Ecto neural progenitor cell (in vitro differentiated cells): ENCODE measurements around the gene CHST8.
"Not testable (repeated sequence)": the region's sequence is repeated elsewhere in the genome, so short reads cannot be mapped to it uniquely, and the experiment has no call there.

Source experiments
- DNase-seq: peaks from one replicate; pipeline ENCODE4 v3.0.0-alpha.2; 2018; ENCODE audit warnings: low spot score

Gene CHST8

DNA sequence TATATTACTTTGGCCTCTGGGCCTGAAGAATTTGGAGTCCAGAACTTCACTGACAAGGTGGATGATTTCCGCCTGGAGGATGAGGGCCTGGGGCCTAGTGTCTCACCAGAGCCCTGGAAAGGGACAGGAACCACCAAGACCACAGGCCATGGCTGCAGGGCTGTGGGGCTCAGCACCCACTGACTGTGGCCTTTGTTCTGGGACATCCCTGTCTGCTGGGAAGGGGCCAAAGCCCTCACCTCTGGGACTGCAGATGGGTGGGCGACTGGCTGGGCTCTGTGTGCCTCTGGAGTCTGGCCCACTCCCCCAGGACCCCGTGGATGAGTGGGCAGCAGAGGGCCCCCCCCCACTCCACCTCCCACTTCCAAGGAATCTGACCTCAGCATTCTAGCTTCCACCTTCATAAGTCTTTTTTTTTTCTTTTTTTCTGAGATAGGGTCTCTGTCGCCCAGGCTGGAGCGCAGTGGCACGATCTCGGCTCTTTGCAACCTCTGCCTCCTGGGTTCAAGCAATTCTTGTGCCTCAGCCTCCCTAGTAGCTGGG lies 20.3 kb downstream of the CHST8 start:
- peak; percentile 36 for DNase-seq

DNA sequence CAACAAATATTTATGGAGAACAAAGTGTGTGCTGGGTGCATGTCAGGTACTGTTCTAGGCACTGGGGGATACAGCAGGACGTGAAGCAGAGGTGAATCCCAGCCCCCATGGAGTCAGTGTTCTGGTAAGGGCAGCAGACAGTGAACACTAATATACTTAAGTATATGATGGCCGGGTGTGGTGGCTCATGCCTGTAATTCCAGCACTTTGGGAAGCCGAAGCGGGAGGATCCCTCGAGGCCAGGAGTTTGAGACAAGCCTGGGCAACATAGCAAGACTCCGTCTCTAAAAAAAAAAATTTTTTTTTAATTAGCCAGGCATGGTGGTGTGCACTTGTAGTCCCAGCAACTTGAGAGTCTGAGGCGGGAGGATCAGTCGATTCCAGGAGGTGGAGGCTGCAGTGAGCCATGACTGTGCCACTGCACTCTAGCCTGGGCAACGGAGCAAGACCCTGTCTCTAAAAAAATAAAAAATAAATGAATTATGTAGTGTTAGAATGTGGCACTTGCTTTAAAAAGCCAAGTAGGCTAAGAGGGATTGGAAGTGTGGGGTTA lies 22.6 kb downstream of the CHST8 start:
- no peak for DNase-seq

DNA sequence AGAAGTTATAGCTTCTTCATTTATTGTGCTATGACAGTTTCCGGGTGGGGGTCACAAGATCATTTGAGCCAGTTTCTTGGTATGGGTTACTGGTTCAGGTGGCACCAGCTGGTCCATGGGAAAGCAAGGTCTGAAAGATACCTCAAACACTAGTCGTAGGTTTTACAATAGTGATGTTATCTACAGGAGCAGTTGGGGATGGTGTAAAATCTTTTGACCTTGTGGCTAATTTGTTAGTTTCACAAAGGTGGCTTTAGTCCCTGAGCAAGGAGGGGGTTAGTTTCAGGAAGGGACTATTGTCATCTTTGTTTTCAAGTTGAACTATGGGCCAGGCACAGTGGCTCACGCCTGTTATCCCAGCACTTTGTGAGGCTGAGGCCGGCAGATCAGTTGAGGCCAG lies 24.6 kb downstream of the CHST8 start:
- DNase-seq, result no peak

DNA sequence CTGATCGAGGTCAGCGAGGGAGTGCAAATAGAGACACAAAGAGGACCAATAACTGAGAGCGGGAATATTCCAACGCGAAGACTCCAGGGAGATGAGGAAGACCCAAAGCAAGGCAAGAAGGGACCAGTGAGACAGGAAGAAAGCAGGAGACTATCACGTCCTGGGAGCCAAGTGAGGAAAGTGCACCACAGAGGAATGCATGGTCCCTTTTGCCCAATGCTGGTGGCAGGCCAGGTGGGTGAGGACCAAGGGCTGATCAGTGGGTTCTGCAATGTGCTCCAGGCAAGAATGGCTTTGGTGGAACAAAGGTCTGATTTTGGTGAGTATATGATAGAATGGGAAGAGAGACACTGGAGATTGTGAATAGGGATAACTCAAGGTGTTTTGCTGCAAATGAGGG lies 25.4 kb downstream of the CHST8 start:
- no peak for DNase-seq

DNA sequence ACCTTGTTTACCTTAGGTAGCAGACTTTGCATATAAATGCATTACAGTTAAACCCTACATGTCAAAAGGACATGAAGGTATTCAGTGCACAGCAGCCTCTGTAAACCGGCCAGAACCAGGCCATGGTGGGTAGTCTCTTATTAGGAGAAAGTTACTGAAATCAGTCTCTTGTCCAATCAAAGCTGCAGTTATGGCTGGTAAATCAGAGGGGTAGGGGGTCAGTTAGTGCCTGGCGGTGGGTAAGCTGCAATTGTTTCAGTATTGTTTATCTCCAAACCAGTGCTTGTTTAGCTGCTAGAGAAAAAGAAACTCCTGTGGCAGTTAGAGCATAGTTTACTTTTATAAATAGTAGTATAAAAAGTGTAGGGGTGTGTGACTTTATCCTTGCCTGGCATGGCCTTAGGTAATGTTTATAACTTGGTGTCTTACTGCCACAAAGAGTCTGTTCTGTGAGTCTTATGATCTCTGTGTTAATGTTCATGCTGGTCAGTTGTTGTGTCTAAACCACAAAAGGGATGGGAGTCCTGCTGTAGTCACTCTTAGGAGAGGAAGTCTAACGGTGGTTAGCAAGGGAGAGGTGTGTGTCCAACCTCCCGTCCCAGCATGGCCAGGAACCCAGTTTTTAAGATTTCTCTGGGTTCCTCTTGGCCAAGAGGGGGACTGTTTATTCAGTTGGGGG lies 28.0 kb downstream of the CHST8 start:
- DNase-seq, result no peak

DNA sequence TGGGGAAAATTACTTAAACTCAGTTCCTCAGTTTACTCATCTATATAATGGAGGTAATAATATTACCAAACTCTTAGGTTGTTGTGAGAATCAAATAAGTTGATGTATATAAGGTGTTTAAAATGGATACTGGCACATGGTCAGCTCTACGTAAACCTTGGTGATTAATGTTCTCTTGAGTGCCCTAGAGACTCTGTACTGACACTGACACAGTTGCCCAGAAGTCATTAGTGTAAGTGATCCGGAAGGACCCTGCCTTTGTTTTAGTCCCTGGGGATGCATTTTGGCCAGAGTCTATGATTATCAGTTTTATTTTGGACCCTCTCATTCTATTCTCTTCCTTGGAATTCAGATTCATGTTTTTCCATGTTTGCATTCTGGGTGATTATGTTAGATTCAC lies 31.9 kb downstream of the CHST8 start:
- DNase-seq, result no peak

DNA sequence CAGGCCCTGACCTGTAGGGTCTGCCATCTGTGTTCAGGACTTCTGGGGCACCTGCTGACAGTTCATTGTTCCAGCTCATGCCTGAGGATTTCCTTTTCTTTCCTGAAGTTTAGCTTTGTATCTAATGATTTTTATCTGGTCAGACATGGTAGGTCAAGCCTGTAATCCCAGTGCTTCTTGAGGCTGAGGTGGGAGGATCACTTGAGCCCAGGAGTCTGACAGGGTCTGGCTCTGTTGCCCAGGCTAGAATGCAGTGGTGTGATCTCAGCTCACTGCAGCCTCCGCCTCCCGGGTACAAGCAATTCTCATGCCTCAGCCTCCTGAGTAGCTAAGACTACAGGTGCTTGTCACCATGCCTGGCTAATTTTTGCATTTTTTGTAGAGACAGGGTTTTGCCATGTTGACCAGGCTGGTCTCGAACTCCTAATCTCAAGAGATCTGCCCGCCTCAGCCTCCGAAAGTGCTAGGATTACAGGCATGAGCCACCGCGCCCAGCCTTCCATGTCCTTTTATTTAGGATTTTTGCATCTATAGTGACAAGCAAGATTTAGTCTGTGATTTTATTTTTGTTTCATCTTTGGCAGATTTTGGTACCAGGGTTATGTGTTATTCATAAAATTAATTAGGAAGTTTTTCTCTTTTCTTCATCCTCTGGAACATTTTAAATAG lies 33.2 kb downstream of the CHST8 start:
- DNase-seq, result no peak

DNA sequence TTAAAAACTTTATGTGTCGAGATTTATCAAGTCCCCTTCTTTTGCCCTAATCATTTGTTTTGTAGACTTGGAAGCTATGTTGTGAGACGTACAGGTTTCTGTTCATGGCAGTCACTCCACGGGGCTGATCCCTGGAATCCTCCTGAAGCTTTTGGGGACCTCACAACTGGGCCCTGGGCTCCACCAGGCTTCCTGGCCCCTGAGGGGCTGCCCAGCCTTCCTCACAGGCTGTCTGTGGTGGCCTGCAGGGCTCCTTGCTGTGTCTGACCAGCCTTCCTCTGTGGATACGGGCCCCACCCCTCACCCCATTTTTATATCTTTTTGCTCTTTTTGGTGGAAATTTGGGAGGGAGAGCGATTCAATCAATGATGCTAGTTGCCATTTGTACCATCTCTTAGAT lies 38.1 kb downstream of the CHST8 start:
- no peak for DNase-seq

DNA sequence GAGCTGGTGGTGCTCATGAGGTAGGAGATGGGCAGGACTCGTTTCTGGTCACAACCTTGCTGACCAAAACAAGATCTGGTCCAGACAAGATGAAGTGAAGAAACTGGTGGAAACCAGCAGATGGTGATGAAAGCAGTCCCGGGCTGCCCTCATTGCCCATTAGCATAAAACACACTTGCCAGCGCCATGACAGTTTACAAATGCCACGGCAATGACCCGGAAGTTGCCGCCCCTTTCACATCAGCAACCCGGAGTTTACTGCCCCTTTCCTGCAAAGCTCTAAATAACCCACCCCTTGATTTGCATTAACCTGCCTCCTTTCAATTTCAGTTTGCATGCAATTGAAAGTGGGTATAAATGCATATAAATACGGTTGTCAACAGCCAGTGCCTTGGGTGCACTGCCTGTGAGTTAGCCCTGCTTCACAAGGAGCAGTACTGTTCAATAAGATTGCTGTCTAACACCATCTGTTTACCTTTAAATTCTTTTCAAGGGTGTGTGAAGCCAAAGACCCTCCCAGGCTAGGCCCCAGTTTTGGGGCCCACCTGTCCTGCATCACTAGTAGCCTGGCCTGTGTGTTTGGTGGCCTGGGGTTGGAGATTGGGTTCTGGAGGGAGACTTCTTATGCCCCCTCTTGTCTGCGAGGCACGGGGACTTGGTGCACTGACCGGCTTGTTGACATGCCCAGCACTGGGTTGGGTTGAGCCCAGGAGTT lies 38.8 kb downstream of the CHST8 start:
- DNase-seq, result no peak

DNA sequence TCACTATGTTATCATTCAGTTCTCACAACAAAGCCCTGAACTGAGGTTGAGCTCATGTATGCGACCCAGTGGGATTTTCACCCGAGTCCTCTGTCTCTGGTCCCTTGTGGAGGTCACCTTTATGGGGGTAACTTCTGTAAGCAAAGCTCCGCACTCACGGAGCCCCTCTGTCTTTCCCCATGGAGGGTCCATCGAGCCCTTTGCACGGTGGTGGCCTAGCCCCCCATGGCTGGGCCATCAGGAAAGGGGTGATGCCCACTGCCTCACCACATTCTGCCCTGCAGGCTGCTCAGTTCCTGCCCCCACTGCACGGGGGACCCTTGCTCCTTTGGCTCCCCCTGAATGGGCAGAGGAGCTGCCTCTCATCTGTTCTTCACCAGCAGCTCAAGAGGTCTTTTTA lies 39.6 kb downstream of the CHST8 start:
- no peak for DNase-seq

DNA sequence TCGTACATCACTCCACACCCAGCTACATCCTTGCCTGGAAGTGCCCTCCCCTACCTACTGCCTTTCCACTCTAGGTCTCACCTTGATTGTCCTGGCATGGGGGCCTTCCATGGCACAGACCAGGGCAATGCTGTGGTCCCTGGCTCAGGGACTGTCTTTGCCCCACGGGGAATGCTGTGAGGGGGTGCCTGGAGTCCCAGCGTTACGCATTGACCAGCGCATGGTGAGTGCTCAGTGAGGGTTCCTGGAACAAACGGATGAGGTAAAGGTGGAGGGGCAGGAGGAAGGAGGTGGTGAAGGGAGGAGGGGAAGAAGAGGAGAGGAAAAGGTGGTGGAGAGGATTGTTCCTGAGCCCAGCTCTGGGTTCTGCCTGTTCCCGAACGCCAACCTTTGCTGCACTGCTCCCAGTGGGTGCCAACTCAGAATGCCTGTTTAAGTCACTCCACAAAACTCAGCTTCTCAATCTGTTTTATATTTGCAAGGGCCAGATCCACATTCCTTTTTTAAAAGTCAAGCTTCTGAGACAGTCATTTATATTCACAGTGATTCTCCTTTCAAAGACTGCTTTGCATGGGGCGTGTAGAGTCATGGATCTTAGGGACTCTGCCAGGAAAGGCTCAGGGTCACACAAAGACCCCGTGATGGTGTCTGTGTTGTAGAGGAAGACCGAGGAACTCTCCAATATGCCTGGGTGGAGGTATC lies 40.8 kb downstream of the CHST8 start:
- no peak for DNase-seq

DNA sequence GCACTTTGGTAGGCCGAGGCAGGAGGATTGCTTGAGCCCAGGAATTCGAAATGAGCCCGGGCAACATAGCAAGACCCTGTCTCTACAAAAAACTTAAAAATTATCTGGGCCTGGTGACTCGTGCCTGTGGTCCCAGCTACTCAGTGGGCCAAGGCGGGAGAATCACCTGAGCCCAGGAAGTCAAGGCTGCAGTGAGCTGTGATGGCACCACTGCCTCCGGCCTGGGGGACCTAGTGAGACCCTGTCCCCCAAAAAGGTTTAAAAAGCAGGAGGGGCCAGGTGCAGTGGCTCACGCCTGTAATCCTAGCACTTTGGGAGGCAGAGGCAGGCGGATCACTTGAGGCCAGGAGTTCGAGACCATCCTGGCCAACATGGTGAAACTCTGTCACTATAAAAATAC lies 41.6 kb downstream of the CHST8 start:
- DNase-seq, result not testable (repeated sequence)

DNA sequence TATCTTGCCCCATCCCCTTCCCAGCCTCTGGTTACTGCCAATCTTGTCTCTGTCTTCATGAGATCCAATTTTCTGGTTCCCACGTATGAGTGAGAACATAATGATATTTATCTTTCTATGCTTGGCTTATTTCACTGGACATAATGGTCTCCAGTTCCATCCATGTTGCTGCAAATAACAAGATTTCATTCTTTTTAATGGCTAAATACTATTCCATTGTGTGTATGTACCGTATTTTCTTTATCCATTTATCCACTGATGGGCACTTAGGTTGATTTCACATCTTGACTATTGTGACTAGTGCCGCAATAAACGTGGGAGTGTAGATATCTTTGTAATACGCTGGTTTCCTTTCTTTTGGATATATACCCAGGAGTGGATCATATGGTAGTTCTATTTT lies 43.0 kb downstream of the CHST8 start:
- no peak for DNase-seq

DNA sequence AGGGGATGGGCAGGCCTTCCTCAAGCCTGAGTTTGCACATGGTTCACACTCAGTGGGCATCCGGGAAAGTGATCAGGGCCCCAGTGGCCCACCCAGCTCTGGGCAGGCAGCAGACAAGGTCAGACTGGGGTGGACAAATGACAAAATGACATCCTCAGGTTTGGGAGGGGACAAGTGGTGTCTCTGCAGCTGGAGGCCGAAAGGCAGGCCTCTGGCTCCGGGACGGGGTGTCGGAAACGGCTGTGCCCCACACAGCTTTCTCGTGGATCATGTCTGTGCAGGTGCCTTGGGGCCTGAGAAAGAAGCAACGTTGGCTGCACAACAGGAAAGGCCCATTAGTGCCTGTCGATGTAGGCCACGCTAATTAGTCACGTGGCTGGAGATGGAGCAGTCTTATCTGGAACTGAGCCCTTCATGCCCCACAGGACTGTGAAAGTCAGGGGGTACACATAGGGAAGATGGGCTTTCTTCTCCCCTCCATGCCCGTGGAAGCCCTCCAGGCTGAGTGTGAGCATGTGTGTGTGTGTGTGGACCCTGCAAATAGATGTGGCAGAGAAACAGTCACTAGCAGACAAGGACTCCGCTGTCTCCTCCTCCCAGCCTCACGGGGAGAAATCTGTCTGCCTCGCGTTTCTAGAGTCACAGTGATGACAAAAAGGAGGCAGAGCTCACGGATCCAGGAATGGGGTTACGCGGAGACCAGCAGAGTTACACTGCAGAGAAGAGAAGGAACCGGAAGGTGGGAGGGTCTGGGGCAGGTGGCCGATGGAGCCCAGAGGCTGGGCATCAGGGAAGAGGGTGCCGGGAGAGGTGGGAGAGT lies 44.2 kb downstream of the CHST8 start:
- no peak for DNase-seq

DNA sequence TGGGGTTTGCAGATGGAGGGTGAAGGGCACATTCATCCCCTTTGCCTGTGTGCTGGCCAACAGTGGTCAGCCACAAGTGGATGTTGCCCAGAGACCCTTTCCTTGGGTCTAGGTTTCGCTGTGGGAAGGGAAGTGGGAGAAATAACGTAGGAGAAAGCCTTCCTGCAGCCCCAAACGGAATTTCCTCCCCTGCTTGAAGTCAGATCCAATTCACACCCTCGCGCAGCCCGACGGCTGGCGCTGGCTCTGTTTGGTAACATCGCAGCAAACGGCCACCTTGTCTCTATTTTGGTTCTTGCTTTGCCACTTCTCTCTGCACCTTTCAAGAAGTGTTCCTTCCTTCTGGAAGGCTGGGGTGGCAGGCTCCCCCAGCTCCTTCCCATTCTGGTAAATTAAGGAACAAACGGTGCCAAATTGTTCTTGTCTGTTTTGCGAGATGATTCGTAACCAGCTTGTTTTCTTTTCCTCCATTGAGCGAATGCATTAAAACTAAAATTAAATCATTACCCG lies 45.4 kb downstream of the CHST8 start:
- DNase-seq, result no peak

DNA sequence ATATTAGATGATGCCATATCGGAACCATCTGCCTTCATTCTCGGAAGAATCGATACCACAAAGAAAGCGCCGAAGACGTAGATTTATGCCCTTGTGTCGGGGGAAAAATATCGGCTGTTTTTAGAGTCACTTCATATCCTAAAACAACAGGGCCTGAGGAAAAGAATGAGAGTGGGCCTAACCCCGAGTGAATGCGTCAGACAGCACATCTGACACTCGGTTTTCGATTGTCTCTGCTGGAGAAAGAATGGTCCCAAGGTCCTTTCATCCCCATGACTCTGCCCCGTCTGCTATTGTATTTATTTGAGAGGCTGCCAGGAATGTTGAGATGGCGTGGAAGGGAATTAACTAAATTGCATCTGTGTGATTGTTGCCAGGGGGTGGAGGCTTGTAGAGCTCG lies 46.1 kb downstream of the CHST8 start:
- no peak for DNase-seq

DNA sequence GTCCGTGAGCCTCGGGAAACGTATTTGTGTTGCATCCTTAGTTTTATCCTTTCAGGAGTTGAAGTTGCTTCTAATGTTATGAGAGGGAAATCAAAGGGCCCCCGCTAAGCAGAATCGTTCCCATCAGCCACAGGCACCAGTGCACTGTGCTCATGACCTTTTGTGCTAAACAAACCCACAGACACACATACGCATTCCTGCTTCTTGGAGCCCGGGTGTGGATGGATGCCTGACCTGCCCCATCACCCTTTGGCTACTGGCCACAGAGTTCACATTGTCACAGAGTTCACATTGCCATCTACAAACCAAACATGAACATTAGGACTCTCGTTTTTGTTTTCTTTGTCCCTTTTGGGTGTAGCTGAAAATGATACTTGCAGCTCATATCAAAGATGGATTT lies 47.2 kb downstream of the CHST8 start:
- no peak for DNase-seq

DNA sequence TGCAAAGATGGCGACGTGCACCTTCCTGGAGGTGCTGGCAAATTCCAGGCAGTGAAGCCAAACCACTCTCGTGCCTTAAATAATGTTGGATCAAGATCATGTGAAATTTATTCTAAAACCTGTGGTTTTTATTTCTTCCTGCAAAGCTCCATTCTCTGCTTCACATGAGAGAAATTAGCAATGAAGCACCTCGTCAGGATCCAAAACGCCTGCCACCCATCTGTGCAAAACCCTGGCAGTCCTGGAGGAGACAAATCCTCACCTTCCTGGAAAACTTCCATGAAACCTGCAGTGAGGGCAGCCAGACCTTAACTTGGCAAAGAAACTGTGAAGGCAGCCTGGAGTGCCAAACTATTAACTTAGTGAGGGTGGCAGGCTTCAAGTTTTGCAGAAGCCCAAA lies 47.6 kb downstream of the CHST8 start:
- no peak for DNase-seq

DNA sequence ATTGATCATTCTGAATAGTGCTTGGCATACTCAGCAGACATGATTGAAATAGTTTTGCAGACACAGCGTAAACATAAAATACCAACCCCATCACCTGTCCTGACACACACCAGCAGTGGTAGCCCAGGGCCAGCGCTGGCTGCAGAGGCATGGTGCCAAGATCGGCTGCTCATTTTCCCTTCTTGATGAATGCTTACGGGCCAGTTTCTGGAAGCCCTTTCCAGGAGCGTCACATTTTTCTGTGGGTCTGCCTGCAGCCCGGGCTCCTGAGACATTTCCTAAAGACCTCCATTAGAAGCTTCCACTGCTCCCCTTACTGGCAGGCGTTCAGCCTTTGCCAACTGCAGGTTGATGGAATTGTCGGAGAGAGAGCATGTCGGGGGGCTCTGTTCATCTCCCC lies 48.6 kb downstream of the CHST8 start:
- DNase-seq, result no peak

DNA sequence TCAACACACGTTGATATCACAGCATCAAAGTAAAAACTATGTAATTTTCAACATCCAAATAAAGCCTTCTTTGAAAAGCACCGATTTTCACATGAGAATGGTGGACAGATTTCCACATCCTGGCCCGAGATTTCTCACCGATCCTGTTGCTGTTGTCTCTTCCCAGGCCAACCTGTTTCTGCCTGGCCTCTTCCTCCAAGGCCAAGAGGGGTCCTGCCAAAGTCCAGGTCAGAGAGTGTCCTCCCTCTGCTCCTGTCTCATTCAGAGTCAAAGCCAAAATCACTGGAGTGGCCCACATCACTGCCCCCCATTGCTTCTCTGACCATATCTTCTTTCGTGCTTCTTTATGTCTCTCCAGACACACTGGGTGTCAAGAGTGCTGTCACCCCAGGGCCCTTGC lies 49.5 kb downstream of the CHST8 start:
- no peak for DNase-seq

DNA sequence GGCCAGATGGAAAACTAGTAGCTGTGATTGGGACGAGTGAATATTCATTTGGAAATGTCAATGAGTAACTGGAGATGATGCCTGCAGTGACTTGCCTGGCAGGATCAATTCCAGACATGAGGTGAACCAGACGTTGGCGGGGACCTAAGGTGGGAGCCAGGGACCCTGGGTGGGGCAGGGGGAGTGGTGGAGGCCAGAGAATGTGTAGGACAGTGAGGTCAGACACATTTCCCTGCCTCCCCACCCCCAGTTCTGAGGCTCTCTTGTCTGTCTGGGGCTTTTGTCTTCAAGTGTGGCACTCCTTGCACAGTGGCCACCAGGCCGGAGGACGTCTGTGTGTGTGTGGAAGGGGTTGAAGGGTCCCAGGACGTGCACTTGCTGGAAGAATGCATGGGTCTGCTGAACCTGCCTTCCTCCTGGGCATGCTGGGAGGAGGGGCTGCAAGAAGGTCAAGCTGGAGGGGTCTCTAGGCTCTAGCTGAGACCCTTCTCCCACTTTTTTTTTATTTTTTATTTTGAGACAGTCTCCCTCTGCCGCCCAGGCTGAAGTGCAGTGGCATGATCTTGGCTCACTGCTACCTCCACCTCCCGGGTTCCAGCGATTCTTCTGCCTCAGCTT lies 51.6 kb downstream of the CHST8 start:
- DNase-seq, result no peak
